H9 (cell line): ENCODE results near the gene MAPRE3. TPM values are rescaled to one million over a fixed set of nuclear protein-coding genes. Genes with fewer than 3 reads are reported as not detected.

ENCODE experiments used
- DNase-seq: peaks from one replicate; pipeline ENCODE4 v3.0.0-alpha.2; 2017
- H2AFZ ChIP-seq: one replicate; pipeline ENCODE4 v1.6.1; 2013; ENCODE audit warnings: mild to moderate bottlenecking, low read length, control low read depth, moderate library complexity
- H2AK5ac ChIP-seq: 2 replicates; pipeline ENCODE4 v1.6.1; 2013; ENCODE audit warnings: low read length, control low read depth, mixed read lengths; ENCODE audit not compliant: insufficient read length
- H2BK120ac ChIP-seq: one replicate; pipeline ENCODE4 v1.6.1; 2013; ENCODE audit warnings: low read depth, mild to moderate bottlenecking, low read length, control low read depth, inconsistent platforms; ENCODE audit not compliant: poor library complexity, severe bottlenecking
- H2BK12ac ChIP-seq: 2 replicates; pipeline ENCODE4 v1.6.1; 2013; ENCODE audit warnings: low read length, control low read depth, mixed read lengths, low read depth; ENCODE audit not compliant: insufficient read length
- H2BK15ac ChIP-seq: 2 replicates; pipeline ENCODE4 v1.6.1; 2013; ENCODE audit warnings: low read depth, low read length, control low read depth
- H2BK20ac ChIP-seq: one replicate; pipeline ENCODE4 v1.6.1; 2013; ENCODE audit warnings: low read depth, mild to moderate bottlenecking, low read length, control low read depth, inconsistent platforms; ENCODE audit not compliant: poor library complexity, severe bottlenecking
- H2BK5ac ChIP-seq: 2 replicates; pipeline ENCODE4 v1.6.1; 2013; ENCODE audit warnings: low read length, control low read depth, mixed read lengths; ENCODE audit not compliant: insufficient read length
- H3K14ac ChIP-seq: 2 replicates; pipeline ENCODE4 v1.6.1; 2013; ENCODE audit warnings: low read length, control low read depth; ENCODE audit not compliant: insufficient read depth
- H3K18ac ChIP-seq: 2 replicates; pipeline ENCODE4 v1.6.1; 2013; ENCODE audit warnings: low read depth, mild to moderate bottlenecking, mixed read lengths, low read length, control low read depth; ENCODE audit not compliant: insufficient read length
- H3K23ac ChIP-seq: 2 replicates; pipeline ENCODE4 v1.6.1; 2013; ENCODE audit warnings: low read length, control low read depth, mixed read lengths, low read depth; ENCODE audit not compliant: insufficient read length
- H3K23me2 ChIP-seq: 2 replicates; pipeline ENCODE4 v1.6.1; 2013; ENCODE audit warnings: low read depth, mild to moderate bottlenecking, mixed read lengths, low read length, control low read depth; ENCODE audit not compliant: insufficient read length, poor library complexity, severe bottlenecking
- H3K27ac ChIP-seq: 2 replicates; pipeline ENCODE4 v1.5.1; 2013; ENCODE audit warnings: low read length, control low read depth, mixed read lengths, low read depth; ENCODE audit not compliant: insufficient read length
- H3K27me3 ChIP-seq: 2 replicates; pipeline ENCODE4 v1.6.1; 2013; ENCODE audit warnings: low read length, control low read depth, inconsistent platforms; ENCODE audit not compliant: insufficient read depth
- H3K4ac ChIP-seq: 2 replicates; pipeline ENCODE4 v1.6.1; 2013; ENCODE audit warnings: low read depth, mild to moderate bottlenecking, control low read depth, inconsistent platforms, low read length, moderate library complexity
- H3K4me1 ChIP-seq: 2 replicates; pipeline ENCODE4 v1.6.1; 2013; ENCODE audit warnings: low read length, control low read depth, inconsistent platforms; ENCODE audit not compliant: insufficient read depth
- H3K4me2 ChIP-seq: 2 replicates; pipeline ENCODE4 v1.6.1; 2013; ENCODE audit warnings: low read length, control low read depth, mixed read lengths; ENCODE audit not compliant: insufficient read length, insufficient read depth
- H3K56ac ChIP-seq: 2 replicates; pipeline ENCODE4 v1.6.1; 2013; ENCODE audit warnings: low read depth, mild to moderate bottlenecking, mixed read lengths, low read length, control low read depth; ENCODE audit not compliant: insufficient read length
- H3K79me1 ChIP-seq: 2 replicates; pipeline ENCODE4 v1.6.1; 2013; ENCODE audit warnings: low read depth, mild to moderate bottlenecking, moderate library complexity, low read length, control low read depth, inconsistent platforms; ENCODE audit not compliant: insufficient read depth, poor library complexity, severe bottlenecking
- H3K79me2 ChIP-seq: 2 replicates; pipeline ENCODE4 v1.6.1; 2013; ENCODE audit warnings: low read length, control low read depth, inconsistent platforms; ENCODE audit not compliant: insufficient read depth
- H3K9ac ChIP-seq: 2 replicates; pipeline ENCODE4 v1.6.1; 2013; ENCODE audit warnings: low read length, control low read depth, mixed read lengths; ENCODE audit not compliant: insufficient read length; ENCODE audit errors: extremely low read depth
- H3K9me3 ChIP-seq: one replicate; pipeline ENCODE4 v1.6.1; 2013; ENCODE audit warnings: low read depth, low read length, inconsistent platforms; ENCODE audit not compliant: control insufficient read depth
- H3T11ph ChIP-seq: one replicate; pipeline ENCODE4 v1.6.1; 2013; ENCODE audit warnings: mild to moderate bottlenecking, low read length, control low read depth, inconsistent platforms
- H4K20me1 ChIP-seq: one replicate; pipeline ENCODE4 v1.6.1; 2013; ENCODE audit not compliant: control insufficient read depth, insufficient read length, insufficient read depth
- H4K5ac ChIP-seq: 2 replicates; pipeline ENCODE4 v1.6.1; 2013; ENCODE audit warnings: low read depth, mild to moderate bottlenecking, mixed read lengths, low read length, control low read depth; ENCODE audit not compliant: insufficient read length
- H4K8ac ChIP-seq: replicated peaks from 2 replicates; pipeline ENCODE4 v1.6.1; 2013; ENCODE audit warnings: low read length, control low read depth, mixed read lengths, low read depth; ENCODE audit not compliant: insufficient read length
- H4K91ac ChIP-seq: 2 replicates; pipeline ENCODE4 v1.6.1; 2013; ENCODE audit warnings: low read depth, mild to moderate bottlenecking, moderate library complexity, mixed read lengths, low read length, control low read depth; ENCODE audit not compliant: insufficient read length
- H3K27ac Mint-ChIP-seq, 3 experiments: 2 replicates in 2 of 3; 3 replicates in 1 of 3; pipeline ENCODE4 v1.8.0; 2020 to 2021; ENCODE audit warnings: mixed read lengths in 3 of 3, mild to moderate bottlenecking in 1 of 3, moderate library complexity in 1 of 3
- H3K27me3 Mint-ChIP-seq: 2 replicates; pipeline ENCODE4 v1.8.0; 2021; ENCODE audit warnings: low read depth, mild to moderate bottlenecking, moderate library complexity, mixed read lengths
- H3K36me3 Mint-ChIP-seq, 3 experiments: 2 replicates in 2 of 3; 3 replicates in 1 of 3; pipeline ENCODE4 v1.8.0; 2020 to 2021; ENCODE audit warnings: low read depth in 3 of 3, mixed read lengths in 3 of 3; ENCODE audit not compliant: insufficient read depth in 1 of 3
- H3K4me1 Mint-ChIP-seq, 2 experiments: 2 replicates each; pipeline ENCODE4 v1.8.0; 2020; ENCODE audit warnings: mixed read lengths in 2 of 2
- H3K4me3 Mint-ChIP-seq, 2 experiments: 2 replicates in 1 of 2; 3 replicates in 1 of 2; pipeline ENCODE4 v1.8.0; 2020 to 2021; ENCODE audit warnings: mild to moderate bottlenecking in 2 of 2, mixed read lengths in 2 of 2, moderate library complexity in 1 of 2
- H3K9me3 Mint-ChIP-seq, 2 experiments: 2 replicates in 1 of 2; 3 replicates in 1 of 2; pipeline ENCODE4 v1.8.0; 2020; ENCODE audit warnings: mild to moderate bottlenecking in 2 of 2, mixed read lengths in 2 of 2, moderate library complexity in 1 of 2
- WGBS: extraction: QIAGEN DNeasy Blood & Tissue Kit; methylation state at CpG from one replicate; pipeline ENCODE4 v1.1.7; 2013; ENCODE audit warnings: missing lambda C conversion rate, low lambda C conversion rate, mixed read lengths; ENCODE audit not compliant: insufficient read length; ENCODE audit errors: extremely low coverage; 5-methylcytosine and 5-hydroxymethylcytosine counted together
- total RNA-seq: library from RNA; stranded (reverse); gene quantifications from 2 replicates; pipeline ENCODE4 v1.2.1, GENCODE V29; 2021
- TF ChIP-seq, protein P1 (sequence below): fragments of 200-600 bp; sonication (generic); conservative IDR thresholded peaks from 3 replicates; pipeline ENCODE4 v1.8.0; 2021; ENCODE audit warnings: antibody characterized with exemption, mild to moderate bottlenecking

MAPRE3 gene
- total RNA-seq, 1 experiment from 2014 or later = 2.0 TPM

- no peak overlapping the region for H3K27ac Mint-ChIP-seq
- H3K27me3 ChIP-seq = no peaks in the 10 kb centered on the region
- no peak overlapping the region for H3K4ac ChIP-seq
- H3K56ac ChIP-seq = no peak overlapping the region
- no peak overlapping the region for H3K9ac ChIP-seq
- no peak overlapping the region for H3K23ac ChIP-seq
- no peak overlapping the region for H2BK12ac ChIP-seq
- no peak overlapping the region for H3K14ac ChIP-seq
- H3K4me1 ChIP-seq = peaks cover 4% of the 10 kb centered on the region; the same call in 1 of the 2 replicates
- no peak overlapping the region for H2BK20ac ChIP-seq
- H3K36me3 Mint-ChIP-seq = peaks cover 12 to 33% (median 26%) of the 10 kb centered on the region in 3 experiments
- H3K18ac ChIP-seq = no peak overlapping the region
- H3K27ac ChIP-seq = no peak overlapping the region
- H2AFZ ChIP-seq = no peak overlapping the region
- H3K9me3 Mint-ChIP-seq = peaks cover 13 to 20% of the 10 kb centered on the region in 2 experiments
- no peak overlapping the region for H4K91ac ChIP-seq
- H3K9me3 ChIP-seq = peaks cover 20% of the 10 kb centered on the region
- H3K79me2 ChIP-seq = no peaks in the 10 kb centered on the region
- no peak overlapping the region for H2BK15ac ChIP-seq
- H2AK5ac ChIP-seq = no peak overlapping the region
- no peak overlapping the region for H3K4me3 Mint-ChIP-seq
- no peak overlapping the region for H3K4me2 ChIP-seq
- H3K4me1 Mint-ChIP-seq = peaks cover 4 to 7% of the 10 kb centered on the region in 2 experiments; a peak in 3 of 4 replicates
- no peaks in the 10 kb centered on the region for H3K79me1 ChIP-seq
- no peak for DNase-seq
- H2BK5ac ChIP-seq = no peak overlapping the region
- H3K23me2 ChIP-seq = no peaks in the 10 kb centered on the region
- H3T11ph ChIP-seq = no peak overlapping the region
- H3K27me3 Mint-ChIP-seq = peaks cover 10% of the 10 kb centered on the region; the same call in 1 of the 2 replicates
- H4K5ac ChIP-seq = no peak overlapping the region
- no CpG with 5 or more reads among the region's 4 CpGs for WGBS
- H2BK120ac ChIP-seq = no peak overlapping the region
- H4K20me1 ChIP-seq = no peaks in the 10 kb centered on the region
- TF ChIP-seq, protein P1, sequence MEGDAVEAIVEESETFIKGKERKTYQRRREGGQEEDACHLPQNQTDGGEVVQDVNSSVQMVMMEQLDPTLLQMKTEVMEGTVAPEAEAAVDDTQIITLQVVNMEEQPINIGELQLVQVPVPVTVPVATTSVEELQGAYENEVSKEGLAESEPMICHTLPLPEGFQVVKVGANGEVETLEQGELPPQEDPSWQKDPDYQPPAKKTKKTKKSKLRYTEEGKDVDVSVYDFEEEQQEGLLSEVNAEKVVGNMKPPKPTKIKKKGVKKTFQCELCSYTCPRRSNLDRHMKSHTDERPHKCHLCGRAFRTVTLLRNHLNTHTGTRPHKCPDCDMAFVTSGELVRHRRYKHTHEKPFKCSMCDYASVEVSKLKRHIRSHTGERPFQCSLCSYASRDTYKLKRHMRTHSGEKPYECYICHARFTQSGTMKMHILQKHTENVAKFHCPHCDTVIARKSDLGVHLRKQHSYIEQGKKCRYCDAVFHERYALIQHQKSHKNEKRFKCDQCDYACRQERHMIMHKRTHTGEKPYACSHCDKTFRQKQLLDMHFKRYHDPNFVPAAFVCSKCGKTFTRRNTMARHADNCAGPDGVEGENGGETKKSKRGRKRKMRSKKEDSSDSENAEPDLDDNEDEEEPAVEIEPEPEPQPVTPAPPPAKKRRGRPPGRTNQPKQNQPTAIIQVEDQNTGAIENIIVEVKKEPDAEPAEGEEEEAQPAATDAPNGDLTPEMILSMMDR = no peak
- no peak overlapping the region for H4K8ac ChIP-seq
These were observed 43.3 kb downstream of the MAPRE3 start for GRCh38 chr2:27013738-27014137.
